Activated CD8-positive, alpha-beta T cell treated with anti-CD3 and anti-CD28 coated beads for 36 hours (primary cell): ENCODE measurements around the gene TMSB4X. TPM values are rescaled to one million over a fixed set of nuclear protein-coding genes. Genes with fewer than 3 reads are reported as not detected.

Experiments used
- ATAC-seq: fragments of 200-7000 bp; cut with Tn5 transposase; one replicate; pipeline ENCODE4 v1.10.0; 2021; ENCODE audit warnings: mild to moderate bottlenecking, moderate library complexity
- CTCF ChIA-PET: fragments of 350-600 bp; sonication (Branson Sonifier 250); formaldehyde crosslinking; loops from one replicate; lab custom pipeline; 2021; ENCODE audit warnings: antibody characterized with exemption; lab: Charles Lee
- POLR2A ChIA-PET: fragments of 350-600 bp; sonication (Branson Sonifier 250); formaldehyde crosslinking; loops from one replicate; lab custom pipeline; 2021; ENCODE audit warnings: antibody characterized with exemption; lab: Charles Lee
- DNase-seq: peaks from one replicate; pipeline ENCODE4 v3.0.0-alpha.2; 2020
- H3K27ac Mint-ChIP-seq: one replicate; pipeline ENCODE4 v1.8.0; 2021; ENCODE audit warnings: mild to moderate bottlenecking, mixed read lengths
- H3K27me3 Mint-ChIP-seq: one replicate; pipeline ENCODE4 v1.8.0; 2021; ENCODE audit warnings: mixed read lengths
- H3K36me3 Mint-ChIP-seq: one replicate; pipeline ENCODE4 v1.8.0; 2021; ENCODE audit warnings: low read depth, mixed read lengths
- H3K4me1 Mint-ChIP-seq: one replicate; pipeline ENCODE4 v1.8.0; 2021; ENCODE audit warnings: low read depth, mixed read lengths
- H3K4me3 Mint-ChIP-seq: one replicate; pipeline ENCODE4 v1.8.0; 2021; ENCODE audit warnings: mild to moderate bottlenecking, moderate library complexity, mixed read lengths
- H3K9me3 Mint-ChIP-seq: one replicate; pipeline ENCODE4 v1.8.0; 2021; ENCODE audit warnings: mixed read lengths
- CTCF ChIP-seq: fragments of 200-600 bp; IDR thresholded peaks from one replicate; pipeline ENCODE4 v1.8.0; 2022; ENCODE audit warnings: antibody characterized with exemption, mild to moderate bottlenecking
- intact Hi-C: fragments of 100-400 bp; cut with micrococcal nuclease; formaldehyde crosslinking; loops from one replicate; pipeline ENCODE4 v1.10.0; 2022
- total RNA-seq, 2 experiments: library from RNA; stranded (reverse); gene quantifications; one replicate each; pipeline ENCODE4 v1.2.3, GENCODE V29; 2021

TMSB4X gene
- total RNA-seq, 2 experiments from 2014 or later: 5,169 to 5,393 TPM

- Mint-ChIP-seq H3K36me3 (peaks cover 11% of the 10 kb centered on the region), H3K27me3 (no peaks in the 10 kb centered on the region), H3K27ac (peak overlapping the region; percentile 97), H3K4me3 (peak overlapping the region; percentile 50), H3K9me3 (peaks cover 3% of the 10 kb centered on the region), H3K4me1 (peaks cover 74% of the 10 kb centered on the region)
- no peak for TF ChIP-seq CTCF
- intact Hi-C loops: loop anchor here (2.0 to 5.0 kb wide), 2 partner anchors 14 to 32 kb away; no protein-coding TSS in a partner anchor
- ChIA-PET POLR2A (interaction anchor here (0.6 to 3.4 kb wide), 12 partner anchors 9 to 108 kb away, joined by 3 to 31 read pairs (median 5); partner anchors contain the start of gene TMSB4X), CTCF (interaction anchor here (1.4 to 3.6 kb wide), 3 partner anchors 34 to 108 kb away, joined by 4 to 20 read pairs (median 6); no protein-coding TSS in a partner anchor)
- peak; percentile 66 for DNase-seq
- ATAC-seq: peak; percentile 81
Observed at GRCh38 chrX:12984603-12985319, 9.9 kb downstream of the TMSB4X start.

GRCh38 chrX:12985331-12985730, 10.4 kb downstream of the TMSB4X start:
- peaks cover 3% of the 10 kb centered on the region for H3K9me3 Mint-ChIP-seq
- peak overlapping the region; percentile 50 for H3K4me3 Mint-ChIP-seq
- no peaks in the 10 kb centered on the region for H3K27me3 Mint-ChIP-seq
- peaks cover 11% of the 10 kb centered on the region for H3K36me3 Mint-ChIP-seq
- POLR2A ChIA-PET: interaction anchor here (0.8 to 3.4 kb wide), 10 partner anchors 10 to 107 kb away, joined by 3 to 31 read pairs (median 5); partner anchors contain the start of gene TMSB4X
- DNase-seq (no peak), ATAC-seq (peak; percentile 53)
- H3K4me1 Mint-ChIP-seq: peaks cover 74% of the 10 kb centered on the region
- intact Hi-C loops: loop anchor here (2.0 to 5.0 kb wide), 2 partner anchors 13 to 33 kb away; no protein-coding TSS in a partner anchor
- CTCF ChIA-PET: interaction anchor here (1.1 to 3.6 kb wide), 4 partner anchors 35 to 107 kb away, joined by 3 to 20 read pairs (median 5); no protein-coding TSS in a partner anchor
- no peak for TF ChIP-seq CTCF
- peak overlapping the region; percentile 97 for H3K27ac Mint-ChIP-seq

- Mint-ChIP-seq H3K4me1 (peaks cover 72% of the 10 kb centered on the region), H3K9me3 (peaks cover 3% of the 10 kb centered on the region), H3K36me3 (peaks cover 11% of the 10 kb centered on the region), H3K4me3 (peak overlapping the region; percentile 42), H3K27ac (peak overlapping the region; percentile 97), H3K27me3 (no peaks in the 10 kb centered on the region)
- ChIA-PET POLR2A (interaction anchor here (0.7 to 3.4 kb wide), 6 partner anchors 11 to 104 kb away, joined by 3 to 31 read pairs (median 4); partner anchors contain the start of gene TMSB4X), CTCF (interaction anchor here (0.9 to 3.6 kb wide), 6 partner anchors 36 to 106 kb away, joined by 3 to 20 read pairs (median 4); no protein-coding TSS in a partner anchor)
- intact Hi-C loops: loop anchor here (5.0 kb wide), 1 partner anchor 34 kb away; no protein-coding TSS in a partner anchor
- DNase-seq: no peak
- no peak for TF ChIP-seq CTCF
- ATAC-seq: no peak
Observed at GRCh38 chrX:12986164-12986779, 11.4 kb downstream of the TMSB4X start.

GRCh38 chrX:12986886-12987285, 12.0 kb downstream of the TMSB4X start:
- H3K36me3 Mint-ChIP-seq: peaks cover 9% of the 10 kb centered on the region
- ChIA-PET CTCF (interaction anchor here (0.9 to 3.6 kb wide), 3 partner anchors 41 to 74 kb away, joined by 3 to 20 read pairs (median 3); no protein-coding TSS in a partner anchor), POLR2A (interaction anchor here (0.7 to 3.4 kb wide), 6 partner anchors 10 to 103 kb away, joined by 3 to 31 read pairs (median 4); partner anchors contain the start of gene TMSB4X)
- ATAC-seq (no peak), DNase-seq (no peak)
- TF ChIP-seq CTCF: no peak
- no peaks in the 10 kb centered on the region for H3K27me3 Mint-ChIP-seq
- H3K27ac Mint-ChIP-seq: peak overlapping the region; percentile 97
- H3K4me1 Mint-ChIP-seq: peaks cover 72% of the 10 kb centered on the region
- intact Hi-C loops: loop anchor here (5.0 kb wide), 1 partner anchor 35 kb away; no protein-coding TSS in a partner anchor
- H3K9me3 Mint-ChIP-seq: peaks cover 3% of the 10 kb centered on the region
- H3K4me3 Mint-ChIP-seq: peak overlapping the region; percentile 42
